CD14-positive monocyte (primary cell): ENCODE results near the gene DUSP19. TPM values are rescaled to one million over a fixed set of nuclear protein-coding genes. Genes with fewer than 3 reads are reported as not detected.

Experiments
- DNase-seq, 3 donors: peaks; one replicate each; pipeline ENCODE4 v3.0.0-alpha.2; 2011 to 2022
- H2AFZ ChIP-seq: 2 replicates; pipeline ENCODE4 v1.6.0; 2012; ENCODE audit warnings: mild to moderate bottlenecking, low read depth, low read length, inconsistent platforms; ENCODE audit not compliant: insufficient read depth, poor library complexity, severe bottlenecking
- H3K27ac ChIP-seq, 2 donors: 1 replicate in 1 of 2; 2 replicates in 1 of 2; pipeline ENCODE4 v1.5.1; 2012 to 2013; ENCODE audit warnings: low read length in 2 of 2, control low read depth in 1 of 2, inconsistent platforms in 1 of 2, low read depth in 1 of 2, mild to moderate bottlenecking in 1 of 2
- H3K27me3 ChIP-seq, 2 donors: one replicate each; pipeline versions ENCODE4 v1.6.0 to v1.6.1; 2011 to 2013; ENCODE audit warnings: low read length in 2 of 2; ENCODE audit not compliant: control insufficient read depth in 2 of 2, insufficient read depth in 2 of 2
- H3K36me3 ChIP-seq, 2 donors: replicated peaks in 1 of 2; 1 replicate in 1 of 2; 2 replicates in 1 of 2; pipeline versions ENCODE4 v1.5.1 to v1.6.1; 2012 to 2013; ENCODE audit warnings: low read length in 2 of 2, control low read depth in 1 of 2, inconsistent platforms in 1 of 2, mild to moderate bottlenecking in 1 of 2; ENCODE audit not compliant: insufficient read depth in 2 of 2, control insufficient read depth in 1 of 2
- H3K4me1 ChIP-seq, 2 donors: 1 replicate in 1 of 2; 2 replicates in 1 of 2; pipeline versions ENCODE4 v1.5.1 to v1.6.1; 2012 to 2013; ENCODE audit warnings: low read length in 2 of 2, control low read depth in 1 of 2, inconsistent platforms in 1 of 2, mild to moderate bottlenecking in 1 of 2, moderate library complexity in 1 of 2; ENCODE audit not compliant: insufficient read depth in 2 of 2, control insufficient read depth in 1 of 2
- H3K4me2 ChIP-seq: replicated peaks from 2 replicates; pipeline ENCODE3; 2012; ENCODE audit warnings: low read length, moderate library complexity, mild to moderate bottlenecking; ENCODE audit not compliant: poor library complexity, severe bottlenecking; ENCODE audit errors: extremely low read depth
- H3K4me3 ChIP-seq, 3 experiments: fragments of 200-600 bp in 1 of 3; sonication (generic) in 1 of 3; replicated peaks in 1 of 3; 1 replicate in 2 of 3; 2 replicates in 1 of 3; pipeline ENCODE4 v1.5.1; 2011 to 2013; ENCODE audit warnings: low read length in 3 of 3, mild to moderate bottlenecking in 3 of 3, control low read depth in 2 of 3, low read depth in 2 of 3, inconsistent platforms in 1 of 3, moderate library complexity in 1 of 3
- H3K79me2 ChIP-seq: 2 replicates; pipeline ENCODE4 v1.6.0; 2012; ENCODE audit warnings: mild to moderate bottlenecking, control low read depth, inconsistent platforms, low read length, moderate library complexity; ENCODE audit not compliant: insufficient read depth
- H3K9ac ChIP-seq: 2 replicates; pipeline ENCODE4 v1.6.0; 2017; ENCODE audit warnings: low read length, mild to moderate bottlenecking; ENCODE audit not compliant: insufficient read depth, poor library complexity, severe bottlenecking
- H3K9me3 ChIP-seq, 2 donors: replicated peaks in 1 of 2; 1 replicate in 1 of 2; 2 replicates in 1 of 2; pipeline versions ENCODE4 v1.5.1 to v1.6.1; 2012 to 2013; ENCODE audit warnings: low read length in 2 of 2, control low read depth in 1 of 2; ENCODE audit not compliant: control insufficient read depth in 1 of 2, insufficient read depth in 1 of 2
- H4K20me1 ChIP-seq: 2 replicates; pipeline ENCODE4 v1.6.0; 2012; ENCODE audit warnings: mild to moderate bottlenecking, low read length, control low read depth, moderate library complexity; ENCODE audit not compliant: insufficient read depth
- H3K27ac Mint-ChIP-seq, 7 donors: one replicate each; pipeline ENCODE4 v1.8.0; 2020; ENCODE audit warnings: mild to moderate bottlenecking in 7 of 7, mixed read lengths in 7 of 7, moderate library complexity in 6 of 7, inconsistent platforms in 2 of 7
- H3K27me3 Mint-ChIP-seq, 3 donors: one replicate each; pipeline ENCODE4 v1.8.0; 2021 to 2022; ENCODE audit warnings: low read depth in 3 of 3, mild to moderate bottlenecking in 3 of 3, mixed read lengths in 3 of 3, moderate library complexity in 3 of 3, inconsistent platforms in 1 of 3
- H3K36me3 Mint-ChIP-seq, 2 donors: one replicate each; pipeline ENCODE4 v1.8.0; 2020; ENCODE audit warnings: mixed read lengths in 2 of 2, inconsistent platforms in 1 of 2, mild to moderate bottlenecking in 1 of 2
- H3K4me1 Mint-ChIP-seq: one replicate; pipeline ENCODE4 v1.8.0; 2020; ENCODE audit warnings: mild to moderate bottlenecking, mixed read lengths
- H3K4me3 Mint-ChIP-seq, 2 donors: one replicate each; pipeline ENCODE4 v1.8.0; 2020; ENCODE audit warnings: mild to moderate bottlenecking in 2 of 2, mixed read lengths in 2 of 2, moderate library complexity in 1 of 2
- H3K9me3 Mint-ChIP-seq, 7 donors: one replicate each; pipeline ENCODE4 v1.8.0; 2020 to 2022; ENCODE audit warnings: mixed read lengths in 7 of 7, mild to moderate bottlenecking in 6 of 7, moderate library complexity in 6 of 7, inconsistent platforms in 2 of 7
- CTCF ChIP-seq: fragments of 200-600 bp; IDR thresholded peaks from one replicate; pipeline ENCODE4 v1.8.0; 2022; ENCODE audit warnings: antibody characterized with exemption, mild to moderate bottlenecking
- WGBS: methylation state at CpG from one replicate; pipeline ENCODE4 v1.1.5; 2013; ENCODE audit warnings: missing lambda C conversion rate; ENCODE audit not compliant: insufficient coverage; 5-methylcytosine and 5-hydroxymethylcytosine counted together
- intact Hi-C, 2 donors: fragments of 100-400 bp; cut with micrococcal nuclease; formaldehyde crosslinking; loops; one replicate each; pipeline versions ENCODE4 v1.15.0 to v1.15.1; 2023
- polyA plus RNA-seq, 3 donors: library from polyadenylated mRNA; depleted of rRNA in 1 of 3; unstranded in 2 of 3; stranded (reverse) in 1 of 3; fragments of 300-500 nt in 2 of 3; fragments of >200 nt in 1 of 3; fragmentation: Illumina TruSeq in 2 of 3; gene quantifications; 1 replicate in 2 of 3; 2 replicates in 1 of 3; pipeline ENCODE4 v1.2.3, GENCODE V29; 2012 to 2021

Gene DUSP19
- polyA plus RNA-seq, 3 donors = 0.13 to 0.30 (median 0.25) TPM

- Mint-ChIP-seq H3K36me3 (no peaks in the 10 kb centered on the region), H3K4me3 (no peak overlapping the region), H3K27me3 (no peaks in the 10 kb centered on the region), H3K4me1 (no peaks in the 10 kb centered on the region), H3K27ac (no peak overlapping the region), H3K9me3 (peaks cover 0 to 3% (median 0%) of the 10 kb centered on the region in 7 donors)
- no peaks in the 10 kb centered on the region for H3K4me1 ChIP-seq
- H3K36me3 ChIP-seq = no peaks in the 10 kb centered on the region
- intact Hi-C loops = no loop called here
- H3K4me3 ChIP-seq = no peak overlapping the region
- H3K9ac ChIP-seq = no peak overlapping the region
- H3K79me2 ChIP-seq = no peaks in the 10 kb centered on the region
- no peaks in the 10 kb centered on the region for H3K9me3 ChIP-seq
- H3K27me3 ChIP-seq = no peaks in the 10 kb centered on the region
- H2AFZ ChIP-seq = no peak overlapping the region
- no peaks in the 10 kb centered on the region for H4K20me1 ChIP-seq
- WGBS = 80% methylated on average over 1 of the region's 2 CpGs
- TF ChIP-seq CTCF = no peak
- no peak for DNase-seq
- no peak overlapping the region for H3K4me2 ChIP-seq
- no peak overlapping the region for H3K27ac ChIP-seq
Observed at GRCh38 chr2:183093857-183094657, 15.5 kb downstream of the DUSP19 start.

- Histone ChIP-seq H3K4me2 (no peak overlapping the region), H3K27me3 (no peaks in the 10 kb centered on the region), H3K27ac (no peak overlapping the region), H3K9ac (no peak overlapping the region), H3K4me1 (no peaks in the 10 kb centered on the region), H3K36me3 (no peaks in the 10 kb centered on the region), H4K20me1 (no peaks in the 10 kb centered on the region), H3K4me3 (no peak overlapping the region), H3K79me2 (no peaks in the 10 kb centered on the region), H3K9me3 (no peaks in the 10 kb centered on the region), H2AFZ (no peak overlapping the region)
- Mint-ChIP-seq H3K4me3 (no peak overlapping the region), H3K9me3 (peaks cover 0 to 11% (median 3%) of the 10 kb centered on the region in 7 donors), H3K27me3 (peaks cover 0 to 2% (median 1%) of the 10 kb centered on the region in 3 donors), H3K36me3 (no peaks in the 10 kb centered on the region), H3K27ac (no peak overlapping the region), H3K4me1 (no peaks in the 10 kb centered on the region)
- DNase-seq = no peak
- no peak for TF ChIP-seq CTCF
- WGBS = 70% methylated on average over 4 of the region's 4 CpGs
- intact Hi-C loops = no loop called here
Observed at GRCh38 chr2:183105402-183106134, 27.0 kb downstream of the DUSP19 start.
